NOMO-1 treated with DMSO at 0.1 percent for 48 hours (cell line): ENCODE data around the gene EXOSC5.
"Not testable (repeated sequence)": the region's sequence is repeated elsewhere in the genome, so short reads cannot be mapped to it uniquely, and the experiment has no call there.

Experiments
- DNase-seq: peaks from one replicate; lab custom pipeline; 2025; ENCODE audit not compliant: unreplicated experiment; lab: John Stamatoyannopoulos, UW

The EXOSC5 gene

GRCh38 chr19:41371541-41371940 is 25.6 kb downstream of the EXOSC5 start:
- DNase-seq, result no peak

- DNase-seq, result not testable (repeated sequence)
These were observed 26.0 kb downstream of the EXOSC5 start for GRCh38 chr19:41371119-41371518.

- DNase-seq, result no peak
These were observed 27.4 kb downstream of the EXOSC5 start for GRCh38 chr19:41369769-41370168.

- DNase-seq, result peak; percentile 74
These were observed 29.3 kb downstream of the EXOSC5 start for GRCh38 chr19:41367848-41368301.

GRCh38 chr19:41366089-41366488 is 31.1 kb downstream of the EXOSC5 start:
- no peak for DNase-seq

GRCh38 chr19:41364524-41365391 is 32.4 kb downstream of the EXOSC5 start:
- DNase-seq, result peak; percentile 71

GRCh38 chr19:41363753-41364523 is 33.2 kb downstream of the EXOSC5 start, which contains the start of gene B9D2:
Gene B9D2, minus strand, starts transcription at chr19:41364149. Its CDS starts 630 bp downstream, at chr19:41363519.
- peak; percentile 98 for DNase-seq

- DNase-seq, result no peak
These were observed 33.8 kb downstream of the EXOSC5 start for GRCh38 chr19:41363371-41363752.

- no peak for DNase-seq
These were observed 34.9 kb downstream of the EXOSC5 start for GRCh38 chr19:41362143-41362847.

GRCh38 chr19:41359741-41360140 is 37.4 kb downstream of the EXOSC5 start:
- no peak for DNase-seq

- no peak for DNase-seq
These were observed 39.4 kb downstream of the EXOSC5 start for GRCh38 chr19:41357746-41358145.

- DNase-seq, result no peak
These were observed 40.0 kb downstream of the EXOSC5 start for GRCh38 chr19:41356984-41357739.

- DNase-seq, result no peak
These were observed 41.4 kb downstream of the EXOSC5 start for GRCh38 chr19:41355802-41356201.

GRCh38 chr19:41355035-41355434 is 42.1 kb downstream of the EXOSC5 start:
- no peak for DNase-seq

- no peak for DNase-seq
These were observed 42.7 kb downstream of the EXOSC5 start for GRCh38 chr19:41354343-41354953.

- peak; percentile 75 for DNase-seq
These were observed 43.5 kb downstream of the EXOSC5 start, which contains the start of gene TGFB1 for GRCh38 chr19:41353466-41354342. Gene TGFB1, minus strand, starts transcription at chr19:41353922. Its CDS starts 878 bp downstream, at chr19:41353044.

- DNase-seq, result peak; percentile 61
These were observed 44.3 kb downstream of the EXOSC5 start for GRCh38 chr19:41352609-41353465.

- DNase-seq, result no peak
These were observed 44.9 kb downstream of the EXOSC5 start for GRCh38 chr19:41352279-41352608.
